Mesodermal cell (in vitro differentiated cells): ENCODE results near the gene SULF2.

Source experiments
- H3K27ac ChIP-seq: 2 replicates; pipeline ENCODE4 v1.7.0; 2013; ENCODE audit warnings: mild to moderate bottlenecking, low read depth, low read length, moderate library complexity; ENCODE audit not compliant: severe bottlenecking
- H3K36me3 ChIP-seq: 2 replicates; pipeline ENCODE4 v1.7.1; 2013; ENCODE audit warnings: mild to moderate bottlenecking, low read length, moderate library complexity; ENCODE audit not compliant: control insufficient read depth, insufficient read depth
- H3K4me1 ChIP-seq: one replicate; pipeline ENCODE4 v1.7.1; 2013; ENCODE audit warnings: mild to moderate bottlenecking, low read length; ENCODE audit not compliant: insufficient read depth, control insufficient read depth, poor library complexity, severe bottlenecking
- H3K4me3 ChIP-seq: 2 replicates; pipeline ENCODE4 v1.7.0; 2013; ENCODE audit warnings: low read length, control low read depth, mild to moderate bottlenecking; ENCODE audit not compliant: insufficient read depth, poor library complexity, severe bottlenecking; ENCODE audit errors: extremely low read depth
- H3K9me3 ChIP-seq: 2 replicates; pipeline ENCODE4 v1.7.1; 2013; ENCODE audit warnings: mild to moderate bottlenecking, low read length, moderate library complexity; ENCODE audit not compliant: control insufficient read depth
- WGBS, 2 experiments: methylation state at CpG; one replicate each; pipeline ENCODE4 v1.1.5; 2013; ENCODE audit warnings: missing lambda C conversion rate in 2 of 2; ENCODE audit not compliant: insufficient coverage in 2 of 2; 5-methylcytosine and 5-hydroxymethylcytosine counted together

Gene SULF2

GRCh38 chr20:47734870-47735269, 50.4 kb downstream of the SULF2 start:
- Histone ChIP-seq H3K36me3 (peaks cover 58% of the 10 kb centered on the region), H3K4me3 (no peak overlapping the region), H3K27ac (no peak overlapping the region), H3K9me3 (no peaks in the 10 kb centered on the region), H3K4me1 (no peaks in the 10 kb centered on the region)
- no CpG with 5 or more reads among the region's 2 CpGs for WGBS, 2 experiments

GRCh38 chr20:47733892-47734291, 51.4 kb downstream of the SULF2 start:
- H3K27ac ChIP-seq = no peak overlapping the region
- peaks cover 66% of the 10 kb centered on the region for H3K36me3 ChIP-seq
- no peaks in the 10 kb centered on the region for H3K4me1 ChIP-seq
- WGBS, 2 experiments = 63 to 92% methylated on average over 1 to 2 of the region's 4 CpGs
- H3K9me3 ChIP-seq = no peaks in the 10 kb centered on the region
- no peak overlapping the region for H3K4me3 ChIP-seq

GRCh38 chr20:47730744-47731143, 54.5 kb downstream of the SULF2 start:
- H3K4me3 ChIP-seq = no peak overlapping the region
- H3K4me1 ChIP-seq = no peaks in the 10 kb centered on the region
- H3K36me3 ChIP-seq = peaks cover 64% of the 10 kb centered on the region
- no peak overlapping the region for H3K27ac ChIP-seq
- WGBS, 2 experiments = 80 to 90% methylated on average over 1 to 4 of the region's 4 CpGs
- H3K9me3 ChIP-seq = no peaks in the 10 kb centered on the region

- Histone ChIP-seq H3K4me1 (peaks cover 7% of the 10 kb centered on the region), H3K36me3 (peaks cover 51% of the 10 kb centered on the region), H3K4me3 (no peak overlapping the region), H3K9me3 (no peaks in the 10 kb centered on the region), H3K27ac (no peak overlapping the region)
- WGBS, 2 experiments = 93 to 100% methylated on average over 9 to 10 of the region's 10 CpGs
These were observed 55.8 kb downstream of the SULF2 start for GRCh38 chr20:47729472-47729871.

- peaks cover 50% of the 10 kb centered on the region for H3K36me3 ChIP-seq
- no peak overlapping the region for H3K4me3 ChIP-seq
- WGBS, 2 experiments = 86% methylated on average over 17 of the region's 17 CpGs
- H3K9me3 ChIP-seq = no peaks in the 10 kb centered on the region
- H3K4me1 ChIP-seq = peaks cover 7% of the 10 kb centered on the region
- H3K27ac ChIP-seq = no peak overlapping the region
These were observed 57.3 kb downstream of the SULF2 start for GRCh38 chr20:47727909-47728361.

- Histone ChIP-seq H3K27ac (no peak overlapping the region), H3K36me3 (peaks cover 47% of the 10 kb centered on the region), H3K4me3 (no peak overlapping the region), H3K4me1 (peaks cover 7% of the 10 kb centered on the region), H3K9me3 (no peaks in the 10 kb centered on the region)
- 93 to 96% methylated on average over 15 to 18 of the region's 18 CpGs for WGBS, 2 experiments
These were observed 58.0 kb downstream of the SULF2 start for GRCh38 chr20:47727170-47727880.

- H3K27ac ChIP-seq = no peak overlapping the region
- H3K36me3 ChIP-seq = peaks cover 40% of the 10 kb centered on the region
- H3K4me1 ChIP-seq = peaks cover 7% of the 10 kb centered on the region
- H3K9me3 ChIP-seq = no peaks in the 10 kb centered on the region
- WGBS, 2 experiments = 83 to 86% methylated on average over 4 to 7 of the region's 7 CpGs
- H3K4me3 ChIP-seq = no peak overlapping the region
These were observed 58.6 kb downstream of the SULF2 start for GRCh38 chr20:47726632-47727031.

GRCh38 chr20:47725248-47725973, 59.9 kb downstream of the SULF2 start:
- Histone ChIP-seq H3K36me3 (peaks cover 32% of the 10 kb centered on the region), H3K27ac (no peak overlapping the region), H3K4me1 (peaks cover 7% of the 10 kb centered on the region), H3K9me3 (no peaks in the 10 kb centered on the region), H3K4me3 (no peak overlapping the region)
- 58 to 73% methylated on average over 12 to 16 of the region's 18 CpGs for WGBS, 2 experiments

GRCh38 chr20:47724910-47725247, 60.4 kb downstream of the SULF2 start:
- Histone ChIP-seq H3K27ac (peak overlapping the region; percentile 47), H3K4me3 (no peak overlapping the region), H3K9me3 (no peaks in the 10 kb centered on the region), H3K4me1 (peaks cover 7% of the 10 kb centered on the region), H3K36me3 (peaks cover 32% of the 10 kb centered on the region)
- 80 to 82% methylated on average over 2 to 3 of the region's 5 CpGs for WGBS, 2 experiments

- peaks cover 7% of the 10 kb centered on the region for H3K4me1 ChIP-seq
- WGBS, 2 experiments = 56 to 79% methylated on average over 4 of the region's 6 CpGs
These were observed 60.9 kb downstream of the SULF2 start for GRCh38 chr20:47724396-47724795.

GRCh38 chr20:47723322-47723721, 62.0 kb downstream of the SULF2 start:
- H3K36me3 ChIP-seq = peaks cover 30% of the 10 kb centered on the region
- 95 to 96% methylated on average over 7 to 11 of the region's 11 CpGs for WGBS, 2 experiments

More at GRCh38 chr20:47724396-47724795, 60.9 kb downstream of the SULF2 start:
- Histone ChIP-seq H3K36me3 (peaks cover 29% of the 10 kb centered on the region), H3K9me3 (no peaks in the 10 kb centered on the region), H3K27ac (peak overlapping the region; percentile 47), H3K4me3 (no peak overlapping the region)

More at GRCh38 chr20:47723322-47723721, 62.0 kb downstream of the SULF2 start:
- Histone ChIP-seq H3K4me3 (no peak overlapping the region), H3K4me1 (peaks cover 7% of the 10 kb centered on the region), H3K9me3 (no peaks in the 10 kb centered on the region), H3K27ac (no peak overlapping the region)
